Myometrial cell (primary cell): ENCODE results near the gene CDO1. TPM values are rescaled to one million over a fixed set of nuclear protein-coding genes. Genes with fewer than 3 reads are reported as not detected.

Experiments used
- total RNA-seq: library from RNA; depleted of rRNA; stranded (reverse); fragments of >200 nt; gene quantifications from 2 replicates; pipeline ENCODE4 v1.2.3, GENCODE V29; 2015

The CDO1 gene
- 1.7 and 4.6 TPM in 2 replicates for total RNA-seq

GRCh38 chr5:115816226-115817081 is at the start of gene CDO1:
CDO1 (minus strand) TSS chr5:115816659; CDS start chr5:115816397, 262 bp downstream.

GRCh38 chr5:115841382-115842088 is 25.1 kb upstream of the CDO1 start, which contains the start of the genes AP3S1 and ATG12:
AP3S1 (plus strand) TSS chr5:115841935; CDS start chr5:115842038, 103 bp downstream.
ATG12 (minus strand) TSS chr5:115841565; CDS start chr5:115841552, 13 bp downstream.

Other genes starting within 250 kb of the CDO1 start
- gene TICAM2, start 214.2 kb downstream of the CDO1 start, total RNA-seq = 9.5 and 16.7 TPM in 2 replicates
- gene TMED7, start 190.6 kb downstream of the CDO1 start, total RNA-seq = 117 and 118 TPM in 2 replicates
- 39.2 and 40.4 TPM in 2 replicates for gene ATG12, start 24.9 kb upstream of the CDO1 start, total RNA-seq
- 332 and 345 TPM in 2 replicates for gene AP3S1, start 25.3 kb upstream of the CDO1 start, total RNA-seq
- 0.35 TPM in 1 of 2 replicates, not detected in the other for gene LVRN, start 145.8 kb upstream of the CDO1 start, total RNA-seq
- 0.29 TPM in 1 of 2 replicates, not detected in the other for gene ARL14EPL, start 215.8 kb upstream of the CDO1 start, total RNA-seq